Measurements from ENCODE around the gene PTGDR2. TPM values are rescaled to one million over a fixed set of nuclear protein-coding genes. Genes with fewer than 3 reads are reported as not detected.

PTGDR2 gene
- total RNA-seq, 1 donor from 2014 or later, result 2.6 TPM

DNA sequence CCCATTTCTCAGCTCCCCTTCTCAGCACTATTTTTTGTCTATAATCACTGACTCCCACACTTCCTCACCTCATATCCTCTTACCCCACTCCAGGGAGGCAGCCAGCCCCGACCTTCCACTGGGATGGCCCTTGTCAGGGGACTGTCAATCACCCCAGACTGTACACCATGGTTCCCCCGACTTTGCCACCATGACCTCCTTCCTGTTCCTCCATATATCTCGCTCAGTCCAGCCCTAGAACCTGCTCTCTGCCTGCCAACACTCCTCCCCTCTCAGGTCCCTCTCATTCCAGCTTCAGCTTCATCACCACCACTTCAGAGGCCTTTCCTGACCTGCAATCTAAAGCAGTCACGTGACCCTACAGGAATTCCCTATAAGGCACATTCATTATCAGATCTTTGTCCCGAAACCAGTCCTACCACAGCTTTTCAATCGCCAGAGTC lies 34.1 kb upstream of the PTGDR2 start:
- H3K4me1 Mint-ChIP-seq (ENCODE audit: unreplicated experiment), result peaks cover 11% of the 10 kb centered on the region
- no peak overlapping the region for H3K4me3 Mint-ChIP-seq
- no peaks in the 10 kb centered on the region for H3K27me3 Mint-ChIP-seq
- peak overlapping the region; percentile 2 for H3K27ac Mint-ChIP-seq
- peaks cover 30% of the 10 kb centered on the region for H3K36me3 Mint-ChIP-seq
- H3K9me3 Mint-ChIP-seq, result no peaks in the 10 kb centered on the region
- DNase-seq (ENCODE audit: extremely low spot score, unreplicated experiment), result no peak
- TF ChIP-seq, protein P1, sequence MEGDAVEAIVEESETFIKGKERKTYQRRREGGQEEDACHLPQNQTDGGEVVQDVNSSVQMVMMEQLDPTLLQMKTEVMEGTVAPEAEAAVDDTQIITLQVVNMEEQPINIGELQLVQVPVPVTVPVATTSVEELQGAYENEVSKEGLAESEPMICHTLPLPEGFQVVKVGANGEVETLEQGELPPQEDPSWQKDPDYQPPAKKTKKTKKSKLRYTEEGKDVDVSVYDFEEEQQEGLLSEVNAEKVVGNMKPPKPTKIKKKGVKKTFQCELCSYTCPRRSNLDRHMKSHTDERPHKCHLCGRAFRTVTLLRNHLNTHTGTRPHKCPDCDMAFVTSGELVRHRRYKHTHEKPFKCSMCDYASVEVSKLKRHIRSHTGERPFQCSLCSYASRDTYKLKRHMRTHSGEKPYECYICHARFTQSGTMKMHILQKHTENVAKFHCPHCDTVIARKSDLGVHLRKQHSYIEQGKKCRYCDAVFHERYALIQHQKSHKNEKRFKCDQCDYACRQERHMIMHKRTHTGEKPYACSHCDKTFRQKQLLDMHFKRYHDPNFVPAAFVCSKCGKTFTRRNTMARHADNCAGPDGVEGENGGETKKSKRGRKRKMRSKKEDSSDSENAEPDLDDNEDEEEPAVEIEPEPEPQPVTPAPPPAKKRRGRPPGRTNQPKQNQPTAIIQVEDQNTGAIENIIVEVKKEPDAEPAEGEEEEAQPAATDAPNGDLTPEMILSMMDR (conservative IDR thresholded peaks at IDR 0.05), result no peak

DNA sequence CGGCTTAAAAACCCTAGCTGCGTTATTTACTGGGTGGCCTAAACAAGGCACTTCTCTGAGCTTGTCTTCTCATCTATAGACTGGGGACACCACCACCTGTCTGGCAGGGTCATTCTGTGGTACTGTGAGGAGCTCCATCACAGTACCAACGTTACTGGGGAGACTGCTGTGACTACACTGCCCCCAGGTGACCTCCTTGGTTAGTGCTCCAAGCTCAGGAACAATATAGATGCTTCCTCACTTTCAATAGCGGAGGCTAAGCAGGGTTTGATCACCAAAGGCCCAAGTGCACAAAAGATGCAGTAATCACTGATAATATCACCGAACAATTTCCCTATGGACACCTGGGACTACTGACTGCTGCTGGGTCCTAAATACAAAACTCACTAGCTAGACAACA lies 31.8 kb upstream of the PTGDR2 start:
- no peak for DNase-seq (ENCODE audit: extremely low spot score, unreplicated experiment)
- TF ChIP-seq, protein P1 (conservative IDR thresholded peaks at IDR 0.05), result peak; percentile 62
- H3K9me3 Mint-ChIP-seq, result no peaks in the 10 kb centered on the region

DNA sequence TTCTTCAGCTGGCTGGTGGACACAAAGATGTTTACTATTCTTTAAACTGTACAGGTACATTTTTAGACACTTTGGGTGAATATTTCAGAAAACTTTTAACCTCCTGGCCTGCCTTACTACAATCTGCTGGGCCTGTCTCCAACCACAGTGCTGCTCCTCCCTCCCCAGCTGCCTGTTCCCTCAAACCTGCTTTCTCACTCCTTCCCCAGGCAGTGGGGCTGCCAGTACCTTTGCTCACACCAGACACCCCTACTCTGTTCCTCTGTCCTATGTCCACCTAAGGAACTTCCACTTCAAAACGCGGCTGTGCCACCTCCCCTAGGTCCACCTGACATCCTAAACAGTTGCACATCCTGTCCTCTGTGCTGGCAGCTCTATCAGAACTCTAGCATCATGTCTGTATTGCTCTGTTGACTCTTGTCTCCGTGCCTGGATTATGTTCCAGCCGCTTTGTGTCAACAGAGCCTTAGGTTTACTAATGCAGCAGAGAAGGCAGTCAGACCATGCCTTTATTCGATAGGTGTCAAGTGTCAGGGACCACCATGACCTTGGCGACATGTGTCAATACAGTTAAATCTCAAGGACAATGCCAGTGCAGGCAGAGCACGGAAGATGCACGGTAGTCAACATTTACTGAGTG lies 25.0 kb upstream of the PTGDR2 start:
- Mint-ChIP-seq H3K4me3 (no peak overlapping the region), H3K36me3 (peaks cover 17% of the 10 kb centered on the region), H3K9me3 (no peaks in the 10 kb centered on the region), H3K27ac (peak overlapping the region; percentile 78), H3K27me3 (no peaks in the 10 kb centered on the region), H3K4me1 (ENCODE audit: unreplicated experiment) (peaks cover 6% of the 10 kb centered on the region)
- TF ChIP-seq, protein P1 (conservative IDR thresholded peaks at IDR 0.05), result no peak
- no peak for DNase-seq (ENCODE audit: extremely low spot score, unreplicated experiment)

More for the DNA sequence above, 31.8 kb upstream of the PTGDR2 start:
- no peaks in the 10 kb centered on the region for H3K27me3 Mint-ChIP-seq
- H3K4me3 Mint-ChIP-seq, result no peak overlapping the region
- H3K36me3 Mint-ChIP-seq, result peaks cover 31% of the 10 kb centered on the region
- no peak overlapping the region for H3K27ac Mint-ChIP-seq
- peaks cover 11% of the 10 kb centered on the region for H3K4me1 Mint-ChIP-seq (ENCODE audit: unreplicated experiment)

DNA sequence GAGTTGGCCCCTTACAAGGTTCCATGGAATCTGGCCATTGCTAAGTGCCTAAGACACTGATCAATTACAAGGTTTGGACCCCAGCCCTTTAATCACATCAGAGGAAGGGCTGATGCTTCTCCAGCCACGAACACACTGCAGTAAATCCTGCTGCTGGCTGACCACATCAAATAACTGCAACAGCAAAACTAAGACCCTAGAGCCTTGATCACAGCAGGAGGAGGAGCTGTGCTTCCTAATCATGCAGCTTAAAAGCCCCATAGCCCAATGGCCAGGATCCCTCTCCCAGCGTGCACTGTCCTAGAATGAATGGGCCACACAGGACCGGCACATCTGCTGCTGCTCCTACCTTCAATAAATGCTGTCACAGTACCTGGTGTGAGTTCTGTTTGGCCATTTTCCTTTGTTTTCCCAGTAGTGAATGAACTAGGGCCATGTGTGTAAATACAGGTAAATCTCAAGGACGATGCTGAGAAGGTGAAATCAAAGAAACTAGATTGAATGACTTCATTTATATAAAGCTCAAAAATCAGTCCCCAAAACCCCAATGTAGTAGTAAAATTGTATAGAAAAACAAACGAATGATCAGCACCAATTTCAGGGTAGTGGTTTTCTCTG lies 24.3 kb upstream of the PTGDR2 start:
- TF ChIP-seq, protein P1 (conservative IDR thresholded peaks at IDR 0.05), result no peak
- H3K27me3 Mint-ChIP-seq, result no peaks in the 10 kb centered on the region
- no peaks in the 10 kb centered on the region for H3K9me3 Mint-ChIP-seq
- peaks cover 12% of the 10 kb centered on the region for H3K36me3 Mint-ChIP-seq
- no peak overlapping the region for H3K4me3 Mint-ChIP-seq
- no peak overlapping the region for H3K27ac Mint-ChIP-seq
- peaks cover 6% of the 10 kb centered on the region for H3K4me1 Mint-ChIP-seq (ENCODE audit: unreplicated experiment)
- no peak for DNase-seq (ENCODE audit: extremely low spot score, unreplicated experiment)

DNA sequence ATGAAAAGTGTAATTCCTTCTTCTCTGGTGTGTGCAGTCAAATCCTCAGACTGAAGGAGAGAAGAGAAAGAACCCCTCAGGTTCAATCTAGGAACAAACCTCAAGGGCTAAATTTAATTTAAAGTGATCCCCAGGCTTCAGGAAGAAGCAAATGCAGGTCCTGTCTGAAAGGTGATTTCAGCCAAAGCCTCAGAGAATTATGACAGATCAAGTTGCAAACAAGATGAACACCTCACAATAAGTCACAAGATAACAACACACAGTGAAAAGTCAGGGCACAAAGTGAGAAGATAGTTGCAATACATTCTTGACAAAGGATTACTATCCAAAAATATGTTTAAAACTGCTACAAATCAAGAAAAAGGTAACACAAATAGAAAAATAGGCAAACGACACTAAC lies 23.4 kb upstream of the PTGDR2 start:
- no peak overlapping the region for H3K4me3 Mint-ChIP-seq
- H3K27me3 Mint-ChIP-seq, result no peaks in the 10 kb centered on the region
- peaks cover 10% of the 10 kb centered on the region for H3K36me3 Mint-ChIP-seq
- no peaks in the 10 kb centered on the region for H3K9me3 Mint-ChIP-seq
- no peak for DNase-seq (ENCODE audit: extremely low spot score, unreplicated experiment)
- H3K4me1 Mint-ChIP-seq (ENCODE audit: unreplicated experiment), result peaks cover 6% of the 10 kb centered on the region
- TF ChIP-seq, protein P1 (conservative IDR thresholded peaks at IDR 0.05), result no peak
- H3K27ac Mint-ChIP-seq, result no peak overlapping the region
